Ishikawa (cell line): ENCODE results near the gene ARID1B.

Experiments used
- EGR1 ChIP-seq: IDR thresholded peaks from 2 replicates; pipeline ENCODE4 v1.6.1; 2012
- FOXM1 ChIP-seq: IDR thresholded peaks from 2 replicates; pipeline ENCODE4 v1.6.1; 2012; ENCODE audit warnings: low read depth, borderline replicate concordance
- RAD21 ChIP-seq: IDR thresholded peaks from 2 replicates; pipeline ENCODE4 v1.6.1; 2012; ENCODE audit warnings: low read depth
- ZBTB7A ChIP-seq: IDR thresholded peaks from 2 replicates; pipeline ENCODE4 v1.6.1; 2012; ENCODE audit warnings: low read depth
- TF ChIP-seq, protein P1 (sequence below): IDR thresholded peaks from 2 replicates; pipeline ENCODE4 v1.6.1; 2012; ENCODE audit warnings: low read depth, mild to moderate bottlenecking
- TF ChIP-seq, protein P2 (sequence below): IDR thresholded peaks from 2 replicates; pipeline ENCODE4 v1.6.1; 2012
- TF ChIP-seq, protein P3 (sequence below): IDR thresholded peaks from 2 replicates; pipeline ENCODE4 v1.6.1; 2012

DNA sequence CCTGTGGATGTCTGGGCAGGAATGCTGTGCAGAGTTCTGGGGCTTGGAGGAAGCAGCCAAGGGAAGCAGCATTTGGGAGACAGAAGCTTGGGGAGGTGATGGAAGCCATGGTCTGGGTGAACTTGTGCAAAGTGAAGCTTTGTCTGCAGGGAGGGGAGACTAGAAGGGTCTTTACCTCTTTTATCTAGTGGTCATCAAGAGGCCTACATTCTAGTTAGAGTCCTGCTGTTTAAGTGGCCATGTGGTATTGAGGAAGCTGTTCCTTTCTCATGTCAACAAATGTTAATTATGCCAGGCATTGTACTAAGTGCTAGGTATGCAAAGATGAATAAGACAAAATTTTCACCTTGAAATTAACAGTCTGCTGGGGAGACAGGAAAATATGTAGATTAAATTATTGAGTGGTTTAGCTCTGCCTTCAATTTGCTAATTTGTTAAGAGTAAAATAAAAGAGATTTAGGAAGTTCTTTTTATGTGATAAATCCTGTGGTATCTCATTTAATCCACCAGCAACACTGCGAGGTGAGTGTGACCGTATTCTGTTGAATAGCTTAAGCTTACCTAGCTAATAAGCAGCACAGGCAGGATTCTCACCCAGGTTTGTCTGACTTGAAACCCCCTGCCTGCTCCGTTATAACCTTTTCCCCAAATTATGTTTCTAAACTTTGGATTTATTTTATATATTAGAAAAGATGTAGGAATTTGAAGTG, 43.1 kb downstream of the ARID1B start:
- TF ChIP-seq, protein P1, sequence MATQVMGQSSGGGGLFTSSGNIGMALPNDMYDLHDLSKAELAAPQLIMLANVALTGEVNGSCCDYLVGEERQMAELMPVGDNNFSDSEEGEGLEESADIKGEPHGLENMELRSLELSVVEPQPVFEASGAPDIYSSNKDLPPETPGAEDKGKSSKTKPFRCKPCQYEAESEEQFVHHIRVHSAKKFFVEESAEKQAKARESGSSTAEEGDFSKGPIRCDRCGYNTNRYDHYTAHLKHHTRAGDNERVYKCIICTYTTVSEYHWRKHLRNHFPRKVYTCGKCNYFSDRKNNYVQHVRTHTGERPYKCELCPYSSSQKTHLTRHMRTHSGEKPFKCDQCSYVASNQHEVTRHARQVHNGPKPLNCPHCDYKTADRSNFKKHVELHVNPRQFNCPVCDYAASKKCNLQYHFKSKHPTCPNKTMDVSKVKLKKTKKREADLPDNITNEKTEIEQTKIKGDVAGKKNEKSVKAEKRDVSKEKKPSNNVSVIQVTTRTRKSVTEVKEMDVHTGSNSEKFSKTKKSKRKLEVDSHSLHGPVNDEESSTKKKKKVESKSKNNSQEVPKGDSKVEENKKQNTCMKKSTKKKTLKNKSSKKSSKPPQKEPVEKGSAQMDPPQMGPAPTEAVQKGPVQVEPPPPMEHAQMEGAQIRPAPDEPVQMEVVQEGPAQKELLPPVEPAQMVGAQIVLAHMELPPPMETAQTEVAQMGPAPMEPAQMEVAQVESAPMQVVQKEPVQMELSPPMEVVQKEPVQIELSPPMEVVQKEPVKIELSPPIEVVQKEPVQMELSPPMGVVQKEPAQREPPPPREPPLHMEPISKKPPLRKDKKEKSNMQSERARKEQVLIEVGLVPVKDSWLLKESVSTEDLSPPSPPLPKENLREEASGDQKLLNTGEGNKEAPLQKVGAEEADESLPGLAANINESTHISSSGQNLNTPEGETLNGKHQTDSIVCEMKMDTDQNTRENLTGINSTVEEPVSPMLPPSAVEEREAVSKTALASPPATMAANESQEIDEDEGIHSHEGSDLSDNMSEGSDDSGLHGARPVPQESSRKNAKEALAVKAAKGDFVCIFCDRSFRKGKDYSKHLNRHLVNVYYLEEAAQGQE = no peak
- TF ChIP-seq, protein P2, sequence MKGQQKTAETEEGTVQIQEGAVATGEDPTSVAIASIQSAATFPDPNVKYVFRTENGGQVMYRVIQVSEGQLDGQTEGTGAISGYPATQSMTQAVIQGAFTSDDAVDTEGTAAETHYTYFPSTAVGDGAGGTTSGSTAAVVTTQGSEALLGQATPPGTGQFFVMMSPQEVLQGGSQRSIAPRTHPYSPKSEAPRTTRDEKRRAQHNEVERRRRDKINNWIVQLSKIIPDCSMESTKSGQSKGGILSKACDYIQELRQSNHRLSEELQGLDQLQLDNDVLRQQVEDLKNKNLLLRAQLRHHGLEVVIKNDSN = no peak
- TF ChIP-seq EGR1 (no peak), ZBTB7A (no peak), FOXM1 (no peak), RAD21 (no peak)
- TF ChIP-seq, protein P3, sequence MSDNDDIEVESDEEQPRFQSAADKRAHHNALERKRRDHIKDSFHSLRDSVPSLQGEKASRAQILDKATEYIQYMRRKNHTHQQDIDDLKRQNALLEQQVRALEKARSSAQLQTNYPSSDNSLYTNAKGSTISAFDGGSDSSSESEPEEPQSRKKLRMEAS = no peak
